HEK293T (cell line): ENCODE data around the gene MEIOC.
"Not testable (repeated sequence)": the region's sequence is repeated elsewhere in the genome, so short reads cannot be mapped to it uniquely, and the experiment has no call there.

ENCODE experiments used
- CTCF ChIA-PET: fragments of 350-600 bp; formaldehyde crosslinking; extraction: SDS; loops from one replicate; lab custom pipeline; 2021; ENCODE audit warnings: antibody characterized with exemption, inconsistent platforms; lab: Yijun Ruan, JAX
- POLR2A ChIA-PET: fragments of 350-600 bp; formaldehyde crosslinking; extraction: SDS; loops from one replicate; lab custom pipeline; 2020; ENCODE audit warnings: antibody characterized with exemption, inconsistent platforms; lab: Yijun Ruan, JAX
- DNase-seq: peaks from one replicate; pipeline ENCODE4 v3.0.0; 2012; ENCODE audit warnings: mixed read lengths; ENCODE audit errors: extremely low spot score
- ARNT ChIP-seq: fragments of 450-650 bp; IDR thresholded peaks from 2 replicates; pipeline ENCODE4 v1.6.1; 2017; ENCODE audit warnings: mild to moderate bottlenecking
- BHLHE40 ChIP-seq: fragments of 450-650 bp; IDR thresholded peaks from 2 replicates; pipeline ENCODE4 v1.6.1; 2016; ENCODE audit warnings: mild to moderate bottlenecking, moderate library complexity, borderline replicate concordance
- CTBP1 ChIP-seq: fragments of 450-650 bp; IDR thresholded peaks from 2 replicates; pipeline ENCODE4 v1.6.1; 2016; ENCODE audit warnings: borderline replicate concordance
- ELF4 ChIP-seq: fragments of 450-650 bp; IDR thresholded peaks from 2 replicates; pipeline ENCODE4 v1.6.1; 2017; ENCODE audit warnings: antibody characterized with exemption
- FOXA1 ChIP-seq: fragments of 450-650 bp; IDR thresholded peaks from 2 replicates; pipeline ENCODE4 v1.6.1; 2016; ENCODE audit warnings: mild to moderate bottlenecking
- FOXK2 ChIP-seq: fragments of 450-650 bp; IDR thresholded peaks from 2 replicates; pipeline ENCODE4 v1.6.1; 2016; ENCODE audit warnings: mild to moderate bottlenecking
- FOXM1 ChIP-seq: fragments of 450-650 bp; IDR thresholded peaks from 2 replicates; pipeline ENCODE4 v1.6.1; 2017; ENCODE audit warnings: mild to moderate bottlenecking, borderline replicate concordance
- HDGF ChIP-seq: fragments of 450-650 bp; IDR thresholded peaks from 2 replicates; pipeline ENCODE4 v1.6.1; 2017; ENCODE audit warnings: antibody characterized with exemption, borderline replicate concordance
- L3MBTL2 ChIP-seq: fragments of 450-650 bp; conservative IDR thresholded peaks from 2 replicates; pipeline ENCODE4 v1.6.1; 2016; ENCODE audit warnings: mild to moderate bottlenecking
- LEF1 ChIP-seq: fragments of 450-650 bp; IDR thresholded peaks from 2 replicates; pipeline ENCODE4 v1.6.1; 2017; ENCODE audit warnings: mild to moderate bottlenecking, borderline replicate concordance
- NFRKB ChIP-seq: fragments of 450-650 bp; IDR thresholded peaks from 2 replicates; pipeline ENCODE4 v1.6.1; 2016; ENCODE audit warnings: mild to moderate bottlenecking, moderate library complexity
- PKNOX1 ChIP-seq: fragments of 450-650 bp; IDR thresholded peaks from 2 replicates; pipeline ENCODE4 v1.6.1; 2016
- SP1 ChIP-seq: fragments of 450-650 bp; IDR thresholded peaks from 2 replicates; pipeline ENCODE4 v1.6.1; 2017
- SUZ12 ChIP-seq: fragments of 450-650 bp; IDR thresholded peaks from 2 replicates; pipeline ENCODE4 v1.6.1; 2016; ENCODE audit warnings: mild to moderate bottlenecking
- TARDBP ChIP-seq: fragments of 450-650 bp; IDR thresholded peaks from 2 replicates; pipeline ENCODE4 v1.6.1; 2016
- ZNF384 ChIP-seq: fragments of 450-650 bp; IDR thresholded peaks from 2 replicates; pipeline ENCODE4 v1.6.1; 2016

MEIOC gene

GRCh38 chr17:44610871-44611270, 45.4 kb upstream of the MEIOC start:
- DNase-seq, result no peak
- TF ChIP-seq FOXA1 (no peak), ZNF384 (no peak), SP1 (no peak), ELF4 (no peak)
- ChIA-PET CTCF (interaction anchor here (0.6 kb wide), 1 partner anchor 228 kb away, joined by 4 read pairs; no protein-coding TSS in a partner anchor), POLR2A (interaction anchor here (1.3 kb wide), 1 partner anchor 54 kb away, joined by 3 read pairs; the partner anchor contains the start of gene FZD2)

- CTCF ChIA-PET, result interaction anchor here (1.4 kb wide), 1 partner anchor 8 kb away, joined by 4 read pairs; no protein-coding TSS in a partner anchor
- DNase-seq, result no peak
- POLR2A ChIA-PET, result no interaction called here
- TF ChIP-seq LEF1, result no peak
- no peak for TF ChIP-seq TARDBP
- TF ChIP-seq HDGF, result no peak
- TF ChIP-seq PKNOX1, result no peak
- TF ChIP-seq FOXK2, result no peak
- no peak for TF ChIP-seq FOXM1
- TF ChIP-seq SP1, result no peak
- no peak for TF ChIP-seq CTBP1
- no peak for TF ChIP-seq ARNT
- TF ChIP-seq FOXA1, result no peak
These were observed 41.4 kb upstream of the MEIOC start for GRCh38 chr17:44614862-44615261.

- DNase-seq, CTCF ChIA-PET, POLR2A ChIA-PET: not testable (repeated sequence)
These were observed 37.6 kb upstream of the MEIOC start for GRCh38 chr17:44618652-44619051.

GRCh38 chr17:44623070-44623725, 33.1 kb upstream of the MEIOC start:
- POLR2A ChIA-PET, result no interaction called here

GRCh38 chr17:44627513-44628242, 28.6 kb upstream of the MEIOC start:
- ChIA-PET POLR2A (interaction anchor here (1.5 kb wide), 1 partner anchor 124 kb away, joined by 3 read pairs; the partner anchor contains the start of gene GPATCH8), CTCF (interaction anchor here (1.6 kb wide), 1 partner anchor 94 kb away, joined by 10 read pairs; no protein-coding TSS in a partner anchor)
- TF ChIP-seq FOXM1, result no peak
- no peak for TF ChIP-seq NFRKB
- no peak for TF ChIP-seq FOXA1
- TF ChIP-seq ARNT, result no peak
- no peak for TF ChIP-seq CTBP1
- no peak for TF ChIP-seq HDGF
- TF ChIP-seq ZNF384, result no peak
- TF ChIP-seq SP1, result no peak
- no peak for TF ChIP-seq ELF4
- no peak for TF ChIP-seq FOXK2
- no peak for TF ChIP-seq LEF1
- TF ChIP-seq L3MBTL2, result no peak
- TF ChIP-seq TARDBP, result no peak
- TF ChIP-seq BHLHE40, result no peak
- TF ChIP-seq PKNOX1, result no peak
- no peak for TF ChIP-seq SUZ12
- DNase-seq, result no peak

More at GRCh38 chr17:44623070-44623725, 33.1 kb upstream of the MEIOC start:
- CTCF ChIA-PET, result interaction anchor here (0.7 to 1.1 kb wide), 2 partner anchors 8 to 111 kb away, joined by 3 to 4 read pairs; no protein-coding TSS in a partner anchor
- TF ChIP-seq L3MBTL2 (no peak), CTBP1 (no peak), HDGF (no peak), BHLHE40 (no peak), FOXK2 (no peak)
- DNase-seq, result no peak

GRCh38 chr17:44628243-44629188, 27.8 kb upstream of the MEIOC start:
- no peak for DNase-seq
- CTCF ChIA-PET, result no interaction called here
- POLR2A ChIA-PET, result interaction anchor here (1.5 kb wide), 1 partner anchor 125 kb away, joined by 3 read pairs; the partner anchor contains the start of gene GPATCH8
- no peak for TF ChIP-seq NFRKB
- no peak for TF ChIP-seq ZNF384
- TF ChIP-seq FOXA1, result no peak
- no peak for TF ChIP-seq SUZ12
- no peak for TF ChIP-seq LEF1
- no peak for TF ChIP-seq CTBP1
- TF ChIP-seq BHLHE40, result no peak
- no peak for TF ChIP-seq PKNOX1
- TF ChIP-seq L3MBTL2, result no peak
- no peak for TF ChIP-seq SP1
